ENCODE measurements around the gene MT3.

GRCh38 chr16:56560447-56560846 is 28.9 kb upstream of the MT3 start:
- TF ChIP-seq CTCF (IDR thresholded peaks at IDR 0.05) (no peak), POLR2A (IDR thresholded peaks at IDR 0.05) (no peak)
